GM23248 (cell line): ENCODE data around the gene NDC1.

Experiments
- EZH2 ChIP-seq: fragments of 200-600 bp; sonication (generic); IDR thresholded peaks from 2 replicates; pipeline ENCODE4 v1.6.1; 2018; ENCODE audit warnings: antibody characterized with exemption, mild to moderate bottlenecking; ENCODE audit not compliant: insufficient read depth, poor library complexity, severe bottlenecking
- EZH2phosphoT487 ChIP-seq: fragments of 200-600 bp; sonication (generic); IDR thresholded peaks from 2 replicates; pipeline ENCODE4 v1.6.1; 2018; ENCODE audit warnings: antibody characterized with exemption, moderate library complexity, mild to moderate bottlenecking, low read depth; ENCODE audit not compliant: insufficient read depth

DNA sequence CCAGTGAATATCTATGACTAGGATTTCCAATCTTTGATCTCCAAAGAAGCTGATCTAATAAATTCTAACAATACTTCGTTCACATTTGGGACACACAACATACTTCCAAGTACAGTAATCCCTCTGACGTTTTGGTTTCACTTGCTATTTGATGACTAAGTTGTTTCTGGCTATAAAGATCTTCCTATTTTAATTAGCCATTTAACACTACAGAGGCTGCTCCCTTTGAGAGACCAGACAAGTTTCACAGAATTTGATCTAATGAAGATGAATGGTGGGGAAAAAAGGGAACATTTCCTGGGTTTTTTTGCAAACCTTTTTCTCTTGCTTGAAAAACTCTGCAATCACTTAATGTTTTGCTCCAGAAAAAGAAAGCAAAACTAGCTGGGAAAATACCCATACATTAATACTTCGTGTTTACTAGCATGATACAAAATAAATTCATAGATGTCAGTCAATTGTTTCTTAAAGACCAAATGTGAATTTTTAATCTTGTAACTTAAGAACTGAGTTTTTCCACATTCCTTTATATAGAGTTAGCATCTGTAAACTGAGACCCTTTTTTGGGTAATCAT lies 71.2 kb downstream of the NDC1 start:
- TF ChIP-seq EZH2phosphoT487 (no peak), EZH2 (no peak)
